Astrocyte (in vitro differentiated cells and primary cell): Measurements from ENCODE around the gene CDC42BPG. TPM values are rescaled to one million over a fixed set of nuclear protein-coding genes. Genes with fewer than 3 reads are reported as not detected.

ENCODE experiments used
- DNase-seq: peaks from one replicate; pipeline ENCODE4 v3.0.0-alpha.2; 2010; ENCODE audit warnings: low read depth
- FAIRE-seq: peaks from 2 replicates; lab custom pipeline; 2011; peaks lifted over from hg19 to GRCh38; lab: Jason Lieb, UNC
- H2AFZ ChIP-seq: 2 replicates; pipeline ENCODE4 v1.6.0; 2012; ENCODE audit warnings: low read depth, low read length, inconsistent platforms
- H3K27ac ChIP-seq: 2 replicates; pipeline ENCODE4 v1.5.1; 2011; ENCODE audit warnings: low read depth, low read length, inconsistent platforms
- H3K27me3 ChIP-seq: 2 replicates; pipeline ENCODE4 v1.6.0; 2011; ENCODE audit warnings: low read length, inconsistent platforms; ENCODE audit not compliant: insufficient read depth
- H3K36me3 ChIP-seq: 2 replicates; pipeline ENCODE4 v1.5.1; 2011; ENCODE audit warnings: low read length, inconsistent platforms; ENCODE audit not compliant: insufficient read depth
- H3K4me1 ChIP-seq: 2 replicates; pipeline ENCODE4 v1.5.1; 2011; ENCODE audit warnings: low read length, inconsistent platforms; ENCODE audit not compliant: insufficient read depth
- H3K4me2 ChIP-seq: 2 replicates; pipeline ENCODE4 v1.6.0; 2012; ENCODE audit warnings: low read length, inconsistent platforms
- H3K4me3 ChIP-seq: 2 replicates; pipeline ENCODE4 v1.5.1; 2011; ENCODE audit warnings: low read depth, mild to moderate bottlenecking, low read length, inconsistent platforms; ENCODE audit not compliant: insufficient read depth
- H3K79me2 ChIP-seq: 2 replicates; pipeline ENCODE4 v1.6.0; 2012; ENCODE audit warnings: mild to moderate bottlenecking, low read length, inconsistent platforms; ENCODE audit not compliant: insufficient read depth
- H3K9ac ChIP-seq: 2 replicates; pipeline ENCODE4 v1.6.0; 2012; ENCODE audit warnings: mild to moderate bottlenecking, low read length, inconsistent platforms
- H3K9me3 ChIP-seq: 2 replicates; pipeline ENCODE4 v1.5.1; 2012; ENCODE audit warnings: low read depth, mild to moderate bottlenecking, low read length, inconsistent platforms; ENCODE audit not compliant: insufficient read depth
- H4K20me1 ChIP-seq: 2 replicates; pipeline ENCODE4 v1.6.0; 2012; ENCODE audit warnings: low read length, inconsistent platforms; ENCODE audit not compliant: insufficient read depth
- H3K27ac Mint-ChIP-seq: one replicate; pipeline ENCODE4 v1.8.0; 2021; ENCODE audit warnings: mild to moderate bottlenecking, mixed read lengths; ENCODE audit not compliant: unreplicated experiment
- H3K27me3 Mint-ChIP-seq: one replicate; pipeline ENCODE4 v1.8.0; 2021; ENCODE audit warnings: low read depth, mixed read lengths; ENCODE audit not compliant: unreplicated experiment
- H3K36me3 Mint-ChIP-seq: one replicate; pipeline ENCODE4 v1.8.0; 2021; ENCODE audit warnings: low read depth, mixed read lengths; ENCODE audit not compliant: unreplicated experiment
- H3K4me1 Mint-ChIP-seq: one replicate; pipeline ENCODE4 v1.8.0; 2021; ENCODE audit warnings: low read depth, mixed read lengths; ENCODE audit not compliant: unreplicated experiment
- H3K4me3 Mint-ChIP-seq: one replicate; pipeline ENCODE4 v1.8.0; 2021; ENCODE audit warnings: mild to moderate bottlenecking, moderate library complexity, mixed read lengths; ENCODE audit not compliant: unreplicated experiment
- H3K9me3 Mint-ChIP-seq: one replicate; pipeline ENCODE4 v1.8.0; 2021; ENCODE audit warnings: mild to moderate bottlenecking, mixed read lengths; ENCODE audit not compliant: unreplicated experiment
- CTCF ChIP-seq: IDR thresholded peaks from 2 replicates; pipeline ENCODE4 v1.5.1; 2011; ENCODE audit warnings: low read depth, mild to moderate bottlenecking, inconsistent platforms, low read length, moderate library complexity; ENCODE audit not compliant: insufficient read depth
- EZH2 ChIP-seq: IDR thresholded peaks from 2 replicates; pipeline ENCODE4 v1.6.1; 2012; ENCODE audit warnings: mild to moderate bottlenecking, low read length, inconsistent platforms; ENCODE audit not compliant: insufficient read depth
- total RNA-seq: library from RNA; stranded (reverse); gene quantifications from 2 replicates; pipeline ENCODE4 v1.2.1, GENCODE V29; 2021

The CDC42BPG gene
- total RNA-seq, 1 donor from 2014 or later = 4.6 TPM

- Histone ChIP-seq H3K4me1 (peaks cover 28% of the 10 kb centered on the region), H3K27ac (peak overlapping the region; percentile 75), H3K79me2 (peaks cover 40% of the 10 kb centered on the region), H3K9me3 (no peaks in the 10 kb centered on the region), H3K4me3 (peak overlapping the region; percentile 71), H3K9ac (peak overlapping the region; percentile 88), H4K20me1 (peaks cover 38% of the 10 kb centered on the region), H3K27me3 (no peaks in the 10 kb centered on the region), H3K36me3 (no peaks in the 10 kb centered on the region), H3K4me2 (peak overlapping the region; percentile 90), H2AFZ (peak overlapping the region; percentile 90)
- peak overlapping the region; percentile 91 for H3K4me3 Mint-ChIP-seq
- no peaks in the 10 kb centered on the region for H3K9me3 Mint-ChIP-seq
- H3K27ac Mint-ChIP-seq = peak overlapping the region; percentile 91
- FAIRE-seq = no peak
- peaks cover 4% of the 10 kb centered on the region for H3K27me3 Mint-ChIP-seq
- no peak for TF ChIP-seq EZH2
- no peak for TF ChIP-seq CTCF
- peaks cover 18% of the 10 kb centered on the region for H3K36me3 Mint-ChIP-seq
- H3K4me1 Mint-ChIP-seq = peaks cover 19% of the 10 kb centered on the region
- no peak for DNase-seq
Observed at GRCh38 chr11:64879244-64879900, 34.9 kb upstream of the CDC42BPG start.

- Mint-ChIP-seq H3K27ac (peak within 1 kb of the TSS; percentile 91), H3K27me3 (no peaks in the 10 kb centered on the region), H3K4me1 (peaks cover 22% of the 10 kb centered on the region), H3K36me3 (peaks cover 20% of the 10 kb centered on the region), H3K9me3 (no peaks in the 10 kb centered on the region), H3K4me3 (peak within 1 kb of the TSS; percentile 98)
- Histone ChIP-seq H3K9ac (peak within 1 kb of the TSS; percentile 92), H4K20me1 (peaks cover 42% of the 10 kb centered on the region), H3K27ac (peak within 1 kb of the TSS; percentile 75), H2AFZ (peak within 1 kb of the TSS; percentile 90), H3K4me1 (peaks cover 30% of the 10 kb centered on the region), H3K27me3 (no peaks in the 10 kb centered on the region), H3K4me3 (peak within 1 kb of the TSS; percentile 96), H3K36me3 (no peaks in the 10 kb centered on the region), H3K9me3 (no peaks in the 10 kb centered on the region), H3K79me2 (peaks cover 42% of the 10 kb centered on the region), H3K4me2 (peak within 1 kb of the TSS; percentile 98)
- peak; percentile 21 for TF ChIP-seq CTCF
- no peak for TF ChIP-seq EZH2
- FAIRE-seq (no peak), DNase-seq (peak; percentile 81)
Observed at GRCh38 chr11:64878494-64879243, 34.2 kb upstream of the CDC42BPG start, which contains the start of gene EHD1. Gene EHD1 (minus strand): TSS chr11:64878621. CDS start chr11:64878464, 157 bp downstream.
